Measurements from ENCODE around the gene LCP2.
"Not testable (repeated sequence)": the region's sequence is repeated elsewhere in the genome, so short reads cannot be mapped to it uniquely, and the experiment has no call there.

LCP2 gene

GRCh38 chr5:170273968-170274710 is 23.4 kb downstream of the LCP2 start:
- DNase-seq (ENCODE audit: low spot score), result peak; percentile 38

DNA sequence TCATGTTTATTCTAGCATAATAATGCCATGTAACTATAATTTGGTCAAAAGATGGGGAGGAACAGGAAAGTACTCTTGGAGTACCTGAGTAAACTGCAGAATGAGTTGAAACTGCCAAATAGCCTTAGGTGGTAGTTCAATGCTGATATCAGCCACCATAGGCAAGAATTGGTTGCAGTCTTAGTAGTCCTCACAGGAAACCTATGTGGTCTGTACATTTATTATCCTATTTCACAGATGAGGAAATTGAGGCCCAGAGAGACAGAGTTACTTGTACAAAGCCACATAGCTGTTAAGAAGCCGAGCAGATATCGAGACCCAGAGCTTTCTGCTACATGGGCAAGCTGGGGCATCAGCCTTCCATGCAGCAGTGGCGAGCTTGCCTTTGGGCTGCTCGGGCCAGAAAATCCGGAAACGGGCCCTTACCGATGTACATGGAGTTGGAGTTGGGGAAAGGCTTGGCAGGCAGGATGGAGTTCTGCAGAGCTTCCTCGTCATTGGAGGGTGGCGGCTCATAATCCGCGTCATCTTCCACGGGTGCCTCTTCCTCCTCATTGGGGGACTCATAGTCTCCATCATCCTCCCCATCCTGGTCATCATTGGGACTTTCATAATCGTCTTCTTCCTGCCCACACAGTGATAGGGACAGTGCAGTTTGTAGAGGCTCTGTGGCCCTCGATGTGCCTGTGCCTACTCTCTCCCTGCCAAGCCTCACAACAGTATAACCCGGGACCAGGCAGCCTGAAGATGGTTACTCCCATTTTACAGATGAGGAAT is 27.1 kb downstream of the LCP2 start:
- DNase-seq (ENCODE audit: low spot score), result no peak

DNA sequence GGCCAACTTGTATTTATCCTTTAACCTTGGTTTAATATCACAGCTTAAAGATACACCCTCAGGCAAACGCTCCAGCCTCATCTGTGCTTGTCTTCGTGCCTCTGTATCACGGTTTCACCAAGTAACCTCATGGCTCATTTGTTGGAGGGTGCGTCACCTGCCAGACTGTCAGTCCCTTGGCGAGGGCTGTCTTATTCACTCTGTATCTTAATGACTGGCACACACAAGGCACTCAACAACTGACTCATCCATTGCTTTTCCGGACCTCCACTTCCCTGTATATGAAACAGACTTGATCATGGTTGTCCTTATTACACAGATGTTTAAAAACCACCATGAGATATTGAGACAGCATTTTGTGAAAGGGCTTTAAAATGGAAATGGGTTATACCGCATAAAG is 28.0 kb downstream of the LCP2 start:
- no peak for DNase-seq (ENCODE audit: low spot score)

- no peak for DNase-seq (ENCODE audit: low spot score)
These were observed 28.7 kb downstream of the LCP2 start for GRCh38 chr5:170268884-170269283.

GRCh38 chr5:170268153-170268689 is 29.4 kb downstream of the LCP2 start:
- no peak for DNase-seq (ENCODE audit: low spot score)

DNA sequence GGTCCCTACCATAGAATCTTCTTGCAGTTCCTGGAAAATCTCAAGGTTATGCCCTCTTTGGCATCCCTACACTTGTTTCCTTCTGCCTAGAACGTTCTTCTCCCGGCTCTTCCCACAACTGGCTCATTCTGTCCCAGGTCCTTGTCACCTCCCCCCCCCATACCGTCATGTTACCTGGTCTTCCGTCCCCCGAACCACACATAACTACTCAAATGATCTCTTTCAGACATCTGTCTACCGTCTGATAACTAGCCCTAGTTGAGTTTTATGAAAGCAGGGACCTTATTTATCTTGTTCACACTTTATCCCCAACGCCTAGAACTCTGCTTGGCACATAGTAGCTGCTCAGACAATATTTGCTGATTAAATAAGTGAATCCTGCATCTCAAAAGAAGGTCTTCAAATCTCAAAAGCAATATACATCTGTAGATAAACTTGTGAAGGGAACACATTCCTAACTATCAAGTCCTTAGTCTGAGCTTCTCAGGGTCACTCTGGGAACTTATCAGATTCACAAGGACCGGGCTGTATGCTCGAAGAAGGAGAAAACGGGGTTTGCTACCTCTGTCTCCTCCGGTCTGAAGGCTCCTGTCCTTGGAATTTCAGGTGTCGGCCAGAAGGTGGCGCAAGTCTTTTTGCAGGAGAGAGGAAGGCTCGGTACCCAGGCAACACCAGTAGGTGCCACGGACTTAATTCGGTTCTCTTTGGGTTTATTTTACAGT is 30.0 kb downstream of the LCP2 start:
- peak; percentile 77 for DNase-seq (ENCODE audit: low spot score)

GRCh38 chr5:170266570-170267381 is 30.8 kb downstream of the LCP2 start:
- DNase-seq (ENCODE audit: low spot score), result no peak

GRCh38 chr5:170265522-170265921 is 32.1 kb downstream of the LCP2 start:
- no peak for DNase-seq (ENCODE audit: low spot score)

- DNase-seq (ENCODE audit: low spot score), result no peak
These were observed 33.7 kb downstream of the LCP2 start for GRCh38 chr5:170263906-170264305.

- DNase-seq (ENCODE audit: low spot score), result no peak
These were observed 35.2 kb downstream of the LCP2 start for GRCh38 chr5:170262061-170263045.

DNA sequence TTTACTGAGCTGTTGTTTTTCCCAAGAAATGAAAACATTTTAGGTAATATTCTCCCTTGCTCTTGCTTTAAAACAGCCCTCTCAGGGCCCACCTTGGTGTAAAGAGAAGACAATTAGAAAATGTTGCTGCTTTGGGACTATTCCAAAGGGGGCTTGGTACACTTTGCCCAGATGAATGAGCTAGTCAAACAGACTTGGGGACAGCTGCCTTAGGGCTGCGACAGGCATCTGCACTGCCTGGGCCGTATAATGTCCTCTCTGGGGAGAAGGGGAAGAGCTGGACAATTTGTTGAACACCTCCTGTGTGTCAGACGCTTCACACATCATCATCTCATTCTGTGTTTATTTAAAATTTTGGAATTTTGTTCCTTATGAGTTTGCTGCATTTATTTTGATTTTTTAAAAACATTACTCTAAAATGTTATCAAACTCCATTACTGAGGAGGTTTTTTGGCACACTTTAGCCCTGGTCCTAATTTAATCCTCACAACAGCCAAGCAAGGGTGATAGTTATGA is 36.0 kb downstream of the LCP2 start:
- no peak for DNase-seq (ENCODE audit: low spot score)

GRCh38 chr5:170257370-170257769 is 40.2 kb downstream of the LCP2 start:
- DNase-seq (ENCODE audit: low spot score), result no peak

DNA sequence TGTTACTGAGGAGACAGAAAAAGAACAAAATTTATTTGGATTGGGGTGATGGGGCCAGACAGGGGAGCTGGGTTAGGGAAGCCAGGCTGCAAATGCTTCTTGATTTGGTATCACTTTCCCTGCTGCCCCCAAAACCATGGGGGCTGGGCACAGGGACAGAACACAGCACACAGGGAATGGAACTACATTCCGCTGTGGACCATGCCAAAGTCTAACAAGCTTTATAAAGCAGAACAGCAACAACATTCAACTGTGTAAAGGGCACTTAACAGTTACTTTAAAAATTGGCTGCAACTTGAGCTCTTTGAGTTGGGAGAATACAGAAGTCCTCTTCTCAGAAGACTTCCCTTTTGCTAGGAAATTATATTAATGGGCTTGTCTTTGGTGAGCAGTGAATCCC is 41.0 kb downstream of the LCP2 start:
- DNase-seq (ENCODE audit: low spot score), result no peak

DNA sequence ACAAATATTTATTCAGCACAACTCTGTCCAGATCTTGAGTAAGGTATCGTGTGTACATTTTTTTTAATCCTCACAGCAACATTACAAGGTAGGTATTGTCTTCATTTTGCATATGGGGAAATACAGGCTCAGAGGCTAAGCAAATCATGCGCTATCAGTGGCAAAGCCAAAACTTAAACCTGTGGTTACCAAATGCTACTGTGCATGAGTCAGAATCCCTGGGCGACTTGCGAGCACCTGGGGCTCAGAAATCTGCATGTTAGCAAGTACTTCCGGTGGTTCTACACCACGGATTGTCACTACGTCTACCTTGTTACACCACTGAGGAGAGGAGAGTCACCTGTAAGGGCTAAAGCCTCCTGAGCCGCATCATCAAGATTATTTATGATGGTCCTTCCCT is 43.5 kb downstream of the LCP2 start:
- DNase-seq (ENCODE audit: low spot score), result peak; percentile 83

GRCh38 chr5:170252720-170253350 is 44.7 kb downstream of the LCP2 start:
- no peak for DNase-seq (ENCODE audit: low spot score)

DNA sequence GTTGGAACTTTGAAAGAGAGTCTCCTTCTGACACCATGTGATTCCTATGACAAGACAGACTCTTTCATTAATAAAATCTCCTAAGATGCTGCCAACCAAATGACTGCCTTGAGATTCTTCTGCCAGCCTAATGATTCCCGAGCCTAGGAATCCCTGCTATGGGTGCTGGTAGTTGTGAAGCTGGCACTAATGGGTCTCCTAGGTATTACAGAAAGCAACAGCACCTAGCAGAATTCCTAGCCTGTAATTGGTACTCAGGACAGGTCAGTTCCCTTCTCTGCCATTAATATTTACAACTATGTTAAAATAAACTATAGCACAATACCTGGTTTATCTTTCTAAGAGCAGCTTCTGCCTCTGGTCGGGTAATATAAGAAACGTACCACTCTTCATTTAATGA is 45.5 kb downstream of the LCP2 start:
- DNase-seq (ENCODE audit: low spot score), result no peak

DNA sequence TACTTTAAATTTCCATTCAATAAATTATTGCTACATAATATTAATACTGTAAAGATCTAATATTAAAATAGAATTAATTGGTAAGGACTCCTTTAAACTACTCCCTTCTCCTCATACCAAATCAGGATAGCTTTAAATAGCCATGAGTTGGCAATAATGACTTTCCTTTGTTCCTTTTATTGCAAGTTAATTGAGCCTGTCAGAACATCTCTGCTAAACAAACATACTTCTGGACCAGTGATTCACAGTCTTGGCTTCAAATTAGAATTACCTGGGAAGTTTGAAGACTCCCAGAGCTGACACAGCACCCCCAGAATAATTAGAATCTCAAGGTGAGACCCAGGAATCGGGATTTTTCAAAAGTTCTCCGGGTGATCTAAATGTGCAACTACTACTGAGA is 46.1 kb downstream of the LCP2 start:
- no peak for DNase-seq (ENCODE audit: low spot score)

- DNase-seq (ENCODE audit: low spot score), result no peak
These were observed 46.7 kb downstream of the LCP2 start for GRCh38 chr5:170250810-170251317.

DNA sequence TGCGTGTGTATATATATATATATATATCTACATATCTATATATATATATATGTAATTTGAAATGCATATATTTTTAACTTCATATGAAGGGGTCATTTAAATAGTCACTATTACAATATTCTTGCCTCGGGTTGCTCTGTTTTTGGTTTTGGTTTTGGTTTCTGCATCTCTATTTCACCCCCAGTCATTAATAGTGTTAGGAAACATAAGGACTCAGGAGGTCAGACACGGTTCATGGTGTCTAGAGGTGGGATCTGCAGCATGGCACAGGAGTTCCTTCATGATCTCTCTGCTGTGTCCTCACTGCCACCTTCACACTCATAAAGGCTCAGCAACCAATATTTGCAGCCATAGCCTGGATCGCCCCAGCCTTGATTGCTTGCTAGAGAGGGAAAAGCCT is 48.2 kb downstream of the LCP2 start:
- no peak for DNase-seq (ENCODE audit: low spot score)

DNA sequence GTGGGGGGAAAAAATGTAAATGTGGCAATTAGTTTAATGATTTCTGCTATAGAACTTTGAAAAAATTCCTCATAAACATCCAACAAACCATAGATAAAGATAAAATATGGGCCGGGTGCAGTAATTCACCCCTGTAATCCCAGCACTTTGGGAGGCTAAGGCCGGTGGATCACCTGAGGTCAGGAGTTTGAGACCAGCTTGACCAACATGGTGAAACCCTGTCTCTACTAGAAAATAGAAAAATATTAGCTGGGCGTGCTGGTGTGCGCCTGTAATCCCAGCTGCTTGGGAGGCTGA is 48.7 kb downstream of the LCP2 start:
- not testable (repeated sequence) for DNase-seq (ENCODE audit: low spot score)
